Thyroid gland (tissue), 4 donors: ENCODE measurements around the gene ADAMTSL2. TPM values are rescaled to one million over a fixed set of nuclear protein-coding genes. Genes with fewer than 3 reads are reported as not detected.

ENCODE experiments used
- DNase-seq, 2 donors: peaks; one replicate each; pipeline ENCODE4 v3.0.0-alpha.2; 2019
- H3K27ac ChIP-seq, 3 donors: fragments of 200-600 bp; sonication (generic); 1 replicate in 2 of 3; 2 replicates in 1 of 3; pipeline ENCODE4 v1.5.1; 2016 to 2019; ENCODE audit warnings: mild to moderate bottlenecking in 1 of 3, moderate library complexity in 1 of 3
- H3K27me3 ChIP-seq: fragments of 200-600 bp; sonication (generic); one replicate; pipeline ENCODE4 v1.5.1; 2019
- H3K36me3 ChIP-seq, 2 donors: fragments of 200-600 bp; sonication (generic); one replicate each; pipeline ENCODE4 v1.5.1; 2016 to 2019
- H3K4me1 ChIP-seq, 2 donors: fragments of 200-600 bp; sonication (generic); one replicate each; pipeline ENCODE4 v1.5.1; 2017 to 2019
- H3K4me3 ChIP-seq, 3 donors: fragments of 200-600 bp; sonication (generic); replicated peaks in 1 of 3; 1 replicate in 2 of 3; 2 replicates in 1 of 3; pipeline ENCODE4 v1.5.1; 2016; ENCODE audit warnings: mild to moderate bottlenecking in 1 of 3
- H3K9me3 ChIP-seq: fragments of 200-600 bp; sonication (generic); one replicate; pipeline ENCODE4 v1.5.1; 2017
- CTCF ChIP-seq, 6 experiments: fragments of 200-600 bp in 3 of 6; fragments of 450-650 bp in 3 of 6; sonication (generic) in 3 of 6; IDR thresholded peaks; one replicate each; pipeline ENCODE4 v1.5.1; 2016 to 2019; ENCODE audit warnings: antibody characterized with exemption in 6 of 6, mild to moderate bottlenecking in 2 of 6, inconsistent platforms in 1 of 6, moderate library complexity in 1 of 6
- POLR2A ChIP-seq, 2 donors: fragments of 450-650 bp; IDR thresholded peaks; one replicate each; pipeline ENCODE4 v1.6.1; 2017; ENCODE audit warnings: antibody characterized with exemption in 2 of 2, mild to moderate bottlenecking in 2 of 2, moderate library complexity in 1 of 2
- WGBS, 2 donors: methylation state at CpG; one replicate each; pipeline ENCODE4 v1.1.5; 2017; 5-methylcytosine and 5-hydroxymethylcytosine counted together
- intact Hi-C: fragments of 100-400 bp; cut with DNase I; formaldehyde crosslinking; loops from one replicate; pipeline ENCODE4 v1.15.1; 2023
- total RNA-seq, 4 donors: library from RNA; depleted of rRNA; stranded (reverse); fragments of >200 nt; gene quantifications; one replicate each; pipeline ENCODE4 v1.2.3, GENCODE V29; 2016

The ADAMTSL2 gene
- total RNA-seq, 4 donors from 2014 or later: 2.4 to 9.3 (median 8.7) TPM

DNA sequence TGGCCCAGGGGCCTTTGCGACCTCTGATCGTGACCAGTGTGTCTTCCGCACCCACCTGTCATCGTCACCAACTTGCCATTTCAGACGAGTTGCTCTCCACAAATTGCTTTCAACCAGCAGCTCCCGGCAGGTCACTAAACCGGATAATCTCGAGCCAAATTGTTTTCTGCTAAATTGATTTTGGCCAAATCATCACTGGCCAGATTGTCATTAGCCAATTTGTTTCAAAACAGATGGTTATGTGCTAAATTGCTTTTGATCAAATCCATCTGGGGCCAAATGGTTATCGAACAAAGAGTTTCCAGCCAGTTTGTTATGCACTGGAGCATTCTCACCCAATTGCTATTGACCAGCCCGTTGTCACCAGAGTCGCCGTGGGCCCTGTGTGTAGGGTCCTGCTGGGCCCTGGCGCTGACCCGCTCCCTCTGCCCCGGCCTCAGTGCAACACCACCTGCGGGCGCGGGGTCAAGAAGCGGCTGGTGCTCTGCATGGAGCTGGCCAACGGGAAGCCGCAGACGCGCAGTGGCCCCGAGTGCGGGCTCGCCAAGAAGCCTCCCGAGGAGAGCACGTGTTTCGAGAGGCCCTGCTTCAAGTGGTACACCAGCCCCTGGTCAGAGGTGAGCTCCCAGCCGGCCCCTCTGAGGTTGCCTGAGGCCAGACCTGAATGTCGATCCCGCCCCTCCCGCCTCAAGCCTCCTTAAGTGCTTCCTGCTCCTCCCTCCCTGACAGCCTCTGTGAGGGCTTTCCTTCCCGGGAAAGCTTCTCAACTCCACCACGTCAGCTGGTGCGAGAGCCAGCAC is 35.6 kb downstream of the ADAMTSL2 start:
- intact Hi-C loops: loop anchor here (5.0 kb wide), 1 partner anchor 87 kb away; no protein-coding TSS in a partner anchor

DNA sequence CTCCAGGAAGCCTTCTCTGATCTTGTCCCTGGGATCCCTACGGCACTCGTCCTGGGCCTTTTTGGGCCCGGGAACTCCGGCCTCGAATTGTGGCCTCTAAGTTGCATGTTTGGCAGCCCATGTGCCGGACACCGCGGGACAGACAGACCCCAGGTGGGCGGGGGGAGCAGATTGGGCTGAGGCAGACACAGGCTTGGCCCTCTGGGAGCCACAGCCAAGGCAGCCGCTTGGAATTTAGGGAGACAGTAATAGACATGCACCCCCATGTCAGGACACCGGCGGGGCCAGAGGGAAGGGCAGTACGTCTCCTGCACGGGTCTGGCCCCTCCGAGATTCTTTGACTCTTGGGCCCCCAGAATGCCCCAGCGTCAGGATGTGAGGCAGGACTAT is 36.2 kb downstream of the ADAMTSL2 start:
- Histone ChIP-seq H3K36me3 (no peaks in the 10 kb centered on the region), H3K27me3 (no peaks in the 10 kb centered on the region), H3K4me3 (no peak overlapping the region), H3K9me3 (no peaks in the 10 kb centered on the region), H3K27ac (no peak overlapping the region), H3K4me1 (peaks cover 0 to 13% of the 10 kb centered on the region in 2 donors)
- 81 to 82% methylated on average over 16 of the region's 16 CpGs for WGBS, 2 donors
- intact Hi-C loops: no loop called here
- no peak for DNase-seq
- TF ChIP-seq POLR2A (IDR thresholded peaks at IDR 0.05): no peak
- no peak for TF ChIP-seq CTCF (IDR thresholded peaks at IDR 0.05)

More for the DNA sequence above, 35.6 kb downstream of the ADAMTSL2 start:
- no peak for TF ChIP-seq CTCF (IDR thresholded peaks at IDR 0.05)
- TF ChIP-seq POLR2A (IDR thresholded peaks at IDR 0.05): no peak
- H3K4me1 ChIP-seq: peaks cover 0 to 13% of the 10 kb centered on the region in 2 donors
- H3K9me3 ChIP-seq: no peaks in the 10 kb centered on the region
- no peak overlapping the region for H3K4me3 ChIP-seq
- peak in 1 of 2 donors; percentile 7 for DNase-seq
- no peaks in the 10 kb centered on the region for H3K27me3 ChIP-seq
- no peaks in the 10 kb centered on the region for H3K36me3 ChIP-seq
- no peak overlapping the region for H3K27ac ChIP-seq
- WGBS, 2 donors: 68 to 69% methylated on average over 20 to 36 of the region's 36 CpGs

- WGBS, 2 donors: 92 to 96% methylated on average over 7 to 8 of the region's 9 CpGs
- no peak for TF ChIP-seq CTCF (IDR thresholded peaks at IDR 0.05)
- no peak for TF ChIP-seq POLR2A (IDR thresholded peaks at IDR 0.05)
- peaks cover 0 to 19% of the 10 kb centered on the region in 2 donors for H3K4me1 ChIP-seq
- H3K36me3 ChIP-seq: no peaks in the 10 kb centered on the region
- intact Hi-C loops: no loop called here
- DNase-seq: no peak
- no peak overlapping the region for H3K27ac ChIP-seq
- no peaks in the 10 kb centered on the region for H3K27me3 ChIP-seq
- H3K9me3 ChIP-seq: no peaks in the 10 kb centered on the region
- H3K4me3 ChIP-seq: no peak overlapping the region
Observed at GRCh38 chr9:133571391-133571890, 36.9 kb downstream of the ADAMTSL2 start.

DNA sequence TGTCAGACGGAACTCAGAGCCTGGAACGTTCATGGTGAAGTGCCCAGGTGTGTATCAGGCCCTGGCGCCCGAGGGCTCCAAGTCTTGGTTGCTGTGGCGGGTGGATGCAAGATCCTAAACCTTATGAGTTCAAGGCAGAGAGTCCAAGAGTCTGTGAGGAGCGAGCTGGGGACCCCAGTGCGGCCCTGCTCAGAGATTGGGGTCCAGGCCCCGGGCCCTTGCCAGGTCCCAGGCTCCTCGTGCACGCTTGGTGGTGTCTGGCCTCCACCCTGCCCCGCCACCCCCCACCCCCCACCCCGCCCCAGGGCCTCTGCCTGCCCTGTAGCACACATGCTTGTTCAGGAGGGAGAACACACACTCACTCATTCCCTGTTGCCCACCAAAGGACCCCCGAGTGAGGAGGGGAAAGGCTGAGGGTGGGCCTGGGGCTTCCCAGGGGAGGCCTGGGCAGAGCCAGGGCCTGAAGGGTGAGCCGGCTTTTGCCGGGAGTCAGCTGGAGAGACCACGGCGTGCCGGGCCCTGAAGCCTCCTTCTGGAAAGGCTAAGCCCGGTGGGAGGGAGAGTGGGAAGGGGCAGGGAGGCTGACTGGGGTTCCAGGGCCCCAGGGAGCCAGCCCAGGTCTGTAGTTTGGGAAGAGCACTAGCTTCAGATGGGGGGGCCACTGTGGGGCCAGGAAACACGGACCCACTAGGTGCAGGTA is 37.5 kb downstream of the ADAMTSL2 start:
- H3K27ac ChIP-seq: no peak overlapping the region
- DNase-seq: no peak
- H3K9me3 ChIP-seq: no peaks in the 10 kb centered on the region
- no peaks in the 10 kb centered on the region for H3K27me3 ChIP-seq
- 88 to 89% methylated on average over 15 to 16 of the region's 20 CpGs for WGBS, 2 donors
- H3K36me3 ChIP-seq: no peaks in the 10 kb centered on the region
- no peak for TF ChIP-seq CTCF (IDR thresholded peaks at IDR 0.05)
- TF ChIP-seq POLR2A (IDR thresholded peaks at IDR 0.05): no peak
- H3K4me3 ChIP-seq: no peak overlapping the region
- intact Hi-C loops: no loop called here
- H3K4me1 ChIP-seq: peaks cover 0 to 21% of the 10 kb centered on the region in 2 donors
